Caco-2 (cell line): ENCODE data around the gene TBPL2. TPM values are rescaled to one million over a fixed set of nuclear protein-coding genes. Genes with fewer than 3 reads are reported as not detected.

Experiments used
- BruUV-seq: library from RNA; stranded (reverse); fragments of 400-500 nt; replicated peaks from 2 replicates; lab custom pipeline; 2021; lab: Mats Ljungman, UMichigan
- CTCF ChIA-PET: fragments of 300-600 bp; sonication (Branson Sonifier 250); formaldehyde crosslinking; loops from one replicate; lab custom pipeline; 2022; ENCODE audit warnings: antibody characterized with exemption; lab: Charles Lee
- POLR2A ChIA-PET: fragments of 300-600 bp; sonication (Branson Sonifier 250); formaldehyde crosslinking; loops from one replicate; lab custom pipeline; 2022; ENCODE audit warnings: antibody characterized with exemption; lab: Charles Lee
- DNase-seq, 2 experiments: peaks; one replicate each; pipeline versions ENCODE4 v3.0.0 to v3.0.0-alpha.2; 2020 to 2022
- H3K27me3 ChIP-seq: replicated peaks from 2 replicates; pipeline ENCODE4 v1.6.0; 2011; ENCODE audit warnings: low read length; ENCODE audit not compliant: control insufficient read depth, insufficient read depth
- H3K36me3 ChIP-seq: 2 replicates; pipeline ENCODE4 v1.5.1; 2011; ENCODE audit warnings: low read length; ENCODE audit not compliant: control insufficient read depth, insufficient read depth
- H3K4me1 ChIP-seq: fragments of 250-450 bp; sonication (Bioruptor Pico); 2 replicates; pipeline ENCODE4 v1.5.1; 2020; ENCODE audit warnings: mild to moderate bottlenecking
- H3K4me3 ChIP-seq: 2 replicates; pipeline ENCODE4 v1.5.1; 2011; ENCODE audit warnings: low read depth, mild to moderate bottlenecking, control low read depth, low read length
- H3K9me3 ChIP-seq: fragments of 250-450 bp; sonication (Bioruptor Pico); 2 replicates; pipeline ENCODE4 v1.5.1; 2020; ENCODE audit warnings: mild to moderate bottlenecking, moderate library complexity
- H3K27ac Mint-ChIP-seq: one replicate; pipeline ENCODE4 v1.8.0; 2022; ENCODE audit warnings: mixed read lengths; ENCODE audit not compliant: unreplicated experiment
- H3K27me3 Mint-ChIP-seq: one replicate; pipeline ENCODE4 v1.8.0; 2022; ENCODE audit warnings: mixed read lengths; ENCODE audit not compliant: insufficient read depth, unreplicated experiment
- H3K36me3 Mint-ChIP-seq: one replicate; pipeline ENCODE4 v1.8.0; 2022; ENCODE audit warnings: mild to moderate bottlenecking, mixed read lengths; ENCODE audit not compliant: insufficient read depth, unreplicated experiment
- H3K4me1 Mint-ChIP-seq: one replicate; pipeline ENCODE4 v1.8.0; 2022; ENCODE audit warnings: low read depth, mixed read lengths; ENCODE audit not compliant: unreplicated experiment
- H3K4me3 Mint-ChIP-seq: one replicate; pipeline ENCODE4 v1.8.0; 2022; ENCODE audit warnings: mild to moderate bottlenecking, moderate library complexity, mixed read lengths; ENCODE audit not compliant: unreplicated experiment
- H3K9me3 Mint-ChIP-seq: one replicate; pipeline ENCODE4 v1.8.0; 2022; ENCODE audit warnings: mixed read lengths; ENCODE audit not compliant: unreplicated experiment
- CTCF ChIP-seq, 2 experiments: fragments of 200-600 bp in 1 of 2; IDR thresholded peaks; 1 replicate in 1 of 2; 2 replicates in 1 of 2; pipeline versions ENCODE4 v1.5.1 to v1.8.0; 2011 to 2022; ENCODE audit warnings: antibody characterized with exemption in 1 of 2, control low read depth in 1 of 2, inconsistent platforms in 1 of 2, low read depth in 1 of 2, low read length in 1 of 2, mild to moderate bottlenecking in 1 of 2, moderate library complexity in 1 of 2; ENCODE audit not compliant: insufficient read depth in 1 of 2, severe bottlenecking in 1 of 2, unreplicated experiment in 1 of 2
- intact Hi-C: fragments of 100-400 bp; cut with micrococcal nuclease; formaldehyde crosslinking; loops from one replicate; pipeline ENCODE4 v1.10.0; 2022; ENCODE audit not compliant: unreplicated experiment
- total RNA-seq: library from RNA; stranded (reverse); gene quantifications from 2 replicates; pipeline ENCODE4 v1.2.3, GENCODE V29; 2022

Gene TBPL2
- total RNA-seq, 1 experiment from 2014 or later, result not detected

GRCh38 chr14:55441286-55441685, 870 bp upstream of the TBPL2 start:
- no TSS peak for BruUV-seq
- Mint-ChIP-seq H3K4me1 (no peaks in the 10 kb centered on the region), H3K27ac (no peak overlapping the region), H3K27me3 (peaks cover 3% of the 10 kb centered on the region), H3K4me3 (no peak overlapping the region), H3K9me3 (no peaks in the 10 kb centered on the region), H3K36me3 (no peaks in the 10 kb centered on the region)
- Histone ChIP-seq H3K9me3 (no peaks in the 10 kb centered on the region), H3K4me1 (no peaks in the 10 kb centered on the region), H3K36me3 (no peaks in the 10 kb centered on the region), H3K4me3 (no peak overlapping the region), H3K27me3 (no peaks in the 10 kb centered on the region)
- no peak for TF ChIP-seq CTCF (IDR thresholded peaks at IDR 0.05; ENCODE audit: insufficient read depth in 1 of 2, low read depth in 1 of 2, low read length in 1 of 2, severe bottlenecking in 1 of 2, unreplicated experiment in 1 of 2)
- ChIA-PET CTCF (no interaction called here), POLR2A (no interaction called here)
- intact Hi-C loops, result no loop called here
- DNase-seq, result no peak

- peak; percentile 69 to 70 for TF ChIP-seq CTCF (IDR thresholded peaks at IDR 0.05; ENCODE audit: insufficient read depth in 1 of 2, low read depth in 1 of 2, low read length in 1 of 2, severe bottlenecking in 1 of 2, unreplicated experiment in 1 of 2)
- no peaks in the 10 kb centered on the region for H3K36me3 Mint-ChIP-seq
These were observed 2.2 kb downstream of the TBPL2 start for GRCh38 chr14:55438066-55438683.

GRCh38 chr14:55436931-55437330, 3.5 kb downstream of the TBPL2 start:
- no peak for TF ChIP-seq CTCF (IDR thresholded peaks at IDR 0.05; ENCODE audit: insufficient read depth in 1 of 2, low read depth in 1 of 2, low read length in 1 of 2, severe bottlenecking in 1 of 2, unreplicated experiment in 1 of 2)
- POLR2A ChIA-PET, result no interaction called here
- no TSS peak for BruUV-seq
- Mint-ChIP-seq H3K4me1 (no peaks in the 10 kb centered on the region), H3K27me3 (peaks cover 3% of the 10 kb centered on the region), H3K4me3 (no peak overlapping the region), H3K36me3 (no peaks in the 10 kb centered on the region), H3K27ac (no peak overlapping the region), H3K9me3 (no peaks in the 10 kb centered on the region)
- no peak for DNase-seq
- CTCF ChIA-PET, result interaction anchor here (0.5 kb wide), 1 partner anchor 343 kb away, joined by 10 read pairs; no protein-coding TSS in a partner anchor
- H3K4me3 ChIP-seq, result no peak overlapping the region
- H3K4me1 ChIP-seq, result no peaks in the 10 kb centered on the region
- H3K9me3 ChIP-seq, result no peaks in the 10 kb centered on the region
- H3K36me3 ChIP-seq, result no peaks in the 10 kb centered on the region
- intact Hi-C loops, result loop anchor here (5.0 to 10.0 kb wide), 3 partner anchors 218 to 1050 kb away; no protein-coding TSS in a partner anchor
- H3K27me3 ChIP-seq, result no peaks in the 10 kb centered on the region

More at GRCh38 chr14:55438066-55438683, 2.2 kb downstream of the TBPL2 start:
- no peaks in the 10 kb centered on the region for H3K9me3 ChIP-seq
- POLR2A ChIA-PET, result no interaction called here
- no peak overlapping the region for H3K4me3 ChIP-seq
- Mint-ChIP-seq H3K27ac (no peak overlapping the region), H3K4me3 (no peak overlapping the region), H3K9me3 (no peaks in the 10 kb centered on the region), H3K4me1 (no peaks in the 10 kb centered on the region), H3K27me3 (peaks cover 3% of the 10 kb centered on the region)
- no peaks in the 10 kb centered on the region for H3K36me3 ChIP-seq
- intact Hi-C loops, result loop anchor here (1.0 to 10.0 kb wide), 4 partner anchors 217 to 1049 kb away; no protein-coding TSS in a partner anchor
- DNase-seq, result peak in 1 of 2 experiments; percentile 49
- H3K27me3 ChIP-seq, result no peaks in the 10 kb centered on the region
- H3K4me1 ChIP-seq, result no peaks in the 10 kb centered on the region
- CTCF ChIA-PET, result interaction anchor here (0.5 to 1.4 kb wide), 5 partner anchors 8 to 1035 kb away, joined by 3 to 13 read pairs (median 3); no protein-coding TSS in a partner anchor
- no TSS peak for BruUV-seq
